HG03280 (cell line): ENCODE results near the gene PRAMEF1.
"Not testable (repeated sequence)": the region's sequence is repeated elsewhere in the genome, so short reads cannot be mapped to it uniquely, and the experiment has no call there.

Experiments
- ATAC-seq: cut with Tn5 transposase; IDR thresholded peaks from one replicate; pipeline ENCODE4 v1.9.1; 2021; ENCODE audit warnings: mild to moderate bottlenecking, moderate library complexity; ENCODE audit not compliant: unreplicated experiment

Gene PRAMEF1

DNA sequence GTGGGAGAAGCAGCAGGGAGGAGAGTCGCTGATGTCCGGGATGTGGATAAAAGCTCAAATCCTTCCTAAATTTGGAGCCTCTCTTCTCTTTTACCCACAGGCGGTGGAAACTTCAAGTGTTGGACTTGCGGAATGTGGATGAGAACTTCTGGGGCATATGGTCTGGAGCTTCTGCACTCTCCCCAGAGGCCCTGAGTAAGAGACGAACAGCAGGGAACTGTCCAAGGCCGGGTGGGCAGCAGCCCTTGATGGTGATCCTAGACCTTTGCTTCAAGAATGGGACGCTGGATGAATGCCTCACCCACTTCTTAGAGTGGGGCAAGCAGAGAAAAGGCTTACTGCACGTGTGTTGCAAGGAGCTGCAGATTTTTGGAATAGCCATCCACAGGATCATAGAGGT lies 15.8 kb upstream of the PRAMEF1 start:
- no peak for ATAC-seq

DNA sequence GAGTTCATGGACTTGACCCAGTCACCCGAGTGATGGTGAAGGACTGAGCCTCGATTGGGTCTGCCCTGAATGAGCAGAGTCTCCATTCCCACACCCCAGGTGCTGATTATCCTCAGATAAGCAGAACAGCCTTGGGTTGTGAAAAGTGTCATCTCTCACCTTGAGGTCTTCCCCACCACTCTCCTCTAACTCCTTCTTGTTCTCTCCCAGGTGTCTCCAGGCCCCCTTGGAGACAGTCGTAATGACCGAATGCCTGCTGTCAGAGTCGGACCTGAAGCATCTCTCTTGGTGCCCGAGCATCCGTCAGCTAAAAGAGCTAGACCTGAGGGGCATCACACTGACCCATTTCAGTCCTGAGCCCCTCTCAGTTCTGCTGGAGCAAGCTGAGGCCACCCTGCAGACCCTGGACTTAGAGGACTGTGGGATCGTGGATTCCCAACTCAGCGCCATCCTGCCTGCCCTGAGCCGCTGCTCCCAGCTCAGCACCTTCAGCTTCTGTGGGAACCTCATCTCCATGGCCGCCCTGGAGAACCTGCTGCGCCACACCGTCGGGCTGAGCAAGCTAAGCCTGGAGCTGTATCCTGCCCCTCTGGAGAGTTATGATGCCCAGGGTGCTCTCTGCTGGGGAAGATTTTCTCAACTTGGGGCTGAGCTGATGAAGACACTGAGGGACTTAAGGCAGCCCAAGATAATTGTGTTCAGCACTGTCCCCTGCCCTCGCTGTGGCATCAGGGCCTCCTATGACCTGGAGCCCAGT lies 14.2 kb upstream of the PRAMEF1 start:
- ATAC-seq = no peak

DNA sequence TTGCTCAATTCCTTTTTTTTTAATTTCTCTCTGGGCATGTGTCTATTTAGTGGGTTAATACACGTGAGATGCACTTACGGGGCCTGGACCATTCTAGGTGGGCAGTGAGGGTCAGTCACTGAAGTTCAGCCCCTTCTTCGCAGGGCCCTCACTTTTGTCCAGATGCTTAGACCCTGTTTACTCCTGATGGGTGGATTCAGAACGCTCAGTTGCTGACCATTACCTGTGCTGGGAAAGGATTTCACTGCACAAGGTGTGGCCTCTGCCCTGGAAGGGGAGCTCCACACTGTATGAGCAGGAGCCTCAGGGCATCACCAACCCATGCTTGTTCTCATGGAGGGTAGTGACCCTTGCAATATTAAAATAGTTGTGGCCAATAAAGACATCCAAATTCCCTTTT lies 13.1 kb upstream of the PRAMEF1 start:
- ATAC-seq = no peak

DNA sequence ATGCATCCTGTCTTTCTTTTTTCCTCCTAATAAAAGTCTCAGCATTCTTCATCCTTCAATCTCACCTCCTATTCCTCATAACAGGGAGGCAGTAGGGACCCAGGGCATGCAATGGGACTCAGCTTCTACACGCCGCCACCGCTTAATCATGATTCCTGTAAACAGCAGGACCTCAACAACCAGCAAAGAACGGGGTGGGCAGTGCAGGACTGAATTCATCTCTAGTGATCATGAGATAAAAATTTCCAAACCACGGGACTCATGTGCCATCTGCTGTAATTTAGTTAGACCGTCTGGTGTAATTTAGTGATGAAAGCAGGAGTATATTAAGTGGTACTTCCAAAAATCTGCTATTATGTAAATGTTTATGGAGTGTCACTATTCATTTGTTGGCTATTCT lies 12.3 kb upstream of the PRAMEF1 start:
- no peak for ATAC-seq

DNA sequence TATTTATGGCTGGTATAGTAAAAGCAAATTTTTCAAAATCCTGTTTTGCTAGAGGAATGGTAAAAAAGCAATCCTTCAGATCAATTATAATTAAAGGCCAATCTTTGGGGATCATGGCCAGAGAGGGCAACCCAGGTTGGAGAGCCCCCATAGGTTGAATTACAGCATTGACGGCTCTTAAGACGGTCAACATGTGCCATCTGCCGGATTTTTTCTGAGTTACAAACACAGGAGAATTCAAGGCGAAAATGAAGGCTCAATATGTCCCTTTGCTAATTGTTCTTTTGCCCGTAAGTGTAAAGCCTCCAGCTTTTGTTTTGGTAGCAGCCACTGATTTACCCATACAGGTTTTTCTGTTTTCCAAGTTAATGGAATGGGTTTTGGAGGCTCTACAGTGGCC lies 9.7 kb upstream of the PRAMEF1 start:
- not testable (repeated sequence) for ATAC-seq

DNA sequence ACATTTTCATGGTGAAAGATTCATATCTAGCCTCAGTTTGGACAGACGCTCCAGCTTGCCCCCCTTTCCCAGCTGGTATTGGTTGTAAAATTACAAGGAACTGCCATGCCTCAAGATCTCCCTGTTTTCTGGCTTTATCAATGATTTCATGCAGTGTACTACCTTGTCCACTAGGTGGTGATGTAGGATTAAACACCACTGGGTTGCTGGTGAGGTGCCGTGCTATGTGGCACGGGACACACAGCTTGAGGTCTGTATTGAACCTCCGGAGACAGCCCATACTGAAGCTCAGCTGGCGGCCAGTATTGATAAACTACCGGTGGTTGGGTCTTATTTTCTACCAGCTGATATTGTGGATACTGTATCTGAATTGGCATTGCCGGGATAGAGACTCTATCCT lies 7.4 kb upstream of the PRAMEF1 start:
- not testable (repeated sequence) for ATAC-seq

DNA sequence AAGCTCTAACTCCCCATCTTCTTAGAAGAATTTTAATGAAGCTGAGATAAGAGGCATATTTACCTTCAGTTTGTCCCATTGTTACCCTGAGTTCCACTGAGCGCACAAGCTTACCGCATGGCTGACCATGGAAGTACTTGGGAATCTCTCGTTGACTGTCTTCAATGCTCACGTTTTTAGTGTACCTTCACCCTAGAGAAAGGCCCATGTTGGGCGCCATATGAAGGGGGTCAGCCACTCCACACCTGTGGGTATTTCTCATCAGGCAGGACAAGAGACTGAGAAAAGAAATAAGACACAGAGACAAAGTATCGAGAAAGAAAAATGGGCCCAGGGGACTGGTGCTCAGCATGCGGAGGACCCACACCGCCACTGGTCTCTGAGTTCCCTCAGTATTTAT lies 6.5 kb upstream of the PRAMEF1 start:
- not testable (repeated sequence) for ATAC-seq

DNA sequence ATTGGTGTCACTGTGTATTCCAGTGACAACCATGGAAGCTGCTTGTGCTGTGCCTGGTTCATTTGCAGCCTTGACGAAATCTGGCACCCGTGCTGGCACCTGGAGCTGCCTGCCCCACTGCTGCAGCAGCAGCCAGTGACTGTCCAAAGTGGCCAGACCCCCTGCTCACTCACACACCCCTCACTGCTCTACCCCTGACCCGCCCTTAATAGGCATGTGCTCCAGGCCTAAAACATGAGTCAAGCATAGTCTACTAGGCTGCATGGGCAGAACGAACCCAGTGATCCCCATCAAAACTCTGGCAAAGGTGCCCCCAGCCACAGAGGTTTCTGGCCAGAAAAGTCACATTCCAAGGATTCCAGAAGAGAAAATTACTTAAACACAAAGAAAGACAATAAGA lies 7.7 kb downstream of the PRAMEF1 start:
- no peak for ATAC-seq

DNA sequence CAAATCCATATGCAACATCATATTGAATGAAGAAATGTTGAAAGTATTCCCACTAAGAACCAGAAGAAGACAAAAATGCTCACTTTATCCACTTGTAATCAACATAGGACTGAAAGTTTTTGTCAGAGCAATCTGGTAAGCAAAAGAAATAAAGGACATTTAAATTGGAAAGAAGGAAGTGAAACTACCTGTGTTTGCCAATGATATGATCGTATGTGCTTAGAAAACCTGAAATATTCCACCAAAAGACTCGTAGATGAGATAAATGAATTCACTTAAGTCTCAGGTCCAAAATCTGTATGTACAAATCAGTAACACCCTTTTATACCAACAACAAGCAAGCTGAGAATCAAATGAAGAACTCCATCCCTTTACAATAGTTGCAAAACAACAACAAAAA lies 8.5 kb downstream of the PRAMEF1 start:
- ATAC-seq = no peak

DNA sequence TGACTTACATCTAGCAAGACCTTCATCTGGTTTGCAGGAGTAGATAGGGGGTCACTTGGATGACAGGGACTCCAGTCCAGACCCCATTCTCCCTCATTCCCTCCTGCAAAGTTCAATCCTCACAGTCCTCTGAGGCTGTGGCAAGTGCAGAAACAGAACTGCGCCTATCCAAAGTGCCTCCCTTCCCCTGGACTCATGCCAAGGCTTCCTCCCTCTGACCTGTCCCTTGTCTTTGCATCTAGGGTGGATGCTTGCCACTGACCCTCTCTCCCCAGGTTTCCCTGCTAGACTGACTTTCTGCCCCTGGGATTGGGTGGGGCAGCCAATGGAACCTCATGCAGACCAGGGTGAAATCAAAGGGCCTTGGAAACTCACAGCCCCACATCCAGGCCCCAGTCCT lies 18.7 kb downstream of the PRAMEF1 start:
- ATAC-seq = no peak

DNA sequence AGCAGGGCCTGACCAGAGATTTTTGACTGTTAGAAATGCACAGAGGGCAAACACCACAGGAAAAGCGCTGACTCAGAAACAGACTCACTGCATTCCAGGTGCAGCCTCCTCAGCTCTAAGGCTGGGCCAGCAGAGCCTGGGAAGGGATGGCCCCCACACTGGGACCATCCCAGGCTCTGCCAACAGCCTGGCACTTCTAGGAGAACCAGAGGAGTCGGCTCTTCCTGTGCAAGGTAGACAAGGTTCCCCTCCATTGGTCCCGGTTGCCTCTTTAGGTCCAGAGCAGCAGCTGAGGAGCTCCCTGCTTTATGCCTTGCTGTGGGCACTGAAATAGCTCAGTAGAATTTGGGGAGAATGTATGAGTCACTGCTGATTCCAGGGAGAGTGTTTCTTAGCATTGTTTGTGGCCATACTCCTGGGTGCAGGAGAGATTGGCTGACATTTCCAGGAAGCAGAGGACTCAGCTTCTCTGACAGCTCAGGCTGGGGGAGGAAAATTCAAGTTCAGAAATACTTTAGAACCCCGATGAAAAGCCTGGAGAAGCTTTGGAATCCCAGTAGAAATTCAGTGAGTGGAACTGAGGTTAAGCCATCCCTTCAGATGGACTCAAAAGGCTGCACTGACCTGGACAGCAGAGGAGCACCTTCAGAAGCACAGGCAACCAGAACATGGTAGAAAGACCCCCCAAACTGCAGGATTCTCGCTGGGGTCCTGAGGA lies 19.7 kb downstream of the PRAMEF1 start:
- no peak for ATAC-seq

DNA sequence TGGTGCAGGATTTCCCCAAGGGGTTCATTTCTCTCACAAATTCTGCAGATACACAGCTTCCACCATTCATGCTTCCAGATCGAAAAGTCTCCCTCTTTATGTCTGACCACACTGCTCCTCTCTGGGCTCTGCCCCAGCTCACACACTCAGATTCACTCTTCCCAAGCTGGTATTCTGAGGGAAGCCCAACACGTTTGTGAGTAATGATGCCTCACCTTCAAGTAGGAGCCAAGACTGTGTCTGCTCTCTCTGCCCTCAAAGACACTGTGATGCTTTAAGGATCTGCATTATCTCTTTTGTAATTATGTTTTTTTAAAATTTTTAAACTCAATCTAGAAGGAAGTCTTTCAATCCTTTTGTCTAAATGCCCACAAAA lies 20.2 kb downstream of the PRAMEF1 start:
- no peak for ATAC-seq

DNA sequence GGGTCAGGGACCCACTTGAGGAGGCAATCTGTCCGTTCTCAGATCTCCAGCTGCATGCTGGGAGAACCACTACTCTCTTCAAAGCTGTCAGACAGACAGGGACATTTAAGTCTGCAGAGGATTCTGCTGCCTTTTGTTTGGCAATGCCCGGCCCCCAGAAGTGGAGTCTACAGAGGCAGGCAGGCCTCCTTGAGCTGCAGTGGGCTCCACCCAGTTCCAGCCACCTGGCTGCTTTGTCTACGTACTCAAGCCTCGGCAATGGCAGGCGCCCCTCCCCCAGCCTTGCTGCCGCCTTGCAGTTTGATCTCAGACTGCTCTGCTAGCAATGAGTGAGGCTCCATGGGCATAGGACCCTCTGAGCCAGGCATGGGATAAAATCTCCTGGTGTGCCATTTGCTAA lies 27.9 kb downstream of the PRAMEF1 start:
- ATAC-seq = not testable (repeated sequence)

DNA sequence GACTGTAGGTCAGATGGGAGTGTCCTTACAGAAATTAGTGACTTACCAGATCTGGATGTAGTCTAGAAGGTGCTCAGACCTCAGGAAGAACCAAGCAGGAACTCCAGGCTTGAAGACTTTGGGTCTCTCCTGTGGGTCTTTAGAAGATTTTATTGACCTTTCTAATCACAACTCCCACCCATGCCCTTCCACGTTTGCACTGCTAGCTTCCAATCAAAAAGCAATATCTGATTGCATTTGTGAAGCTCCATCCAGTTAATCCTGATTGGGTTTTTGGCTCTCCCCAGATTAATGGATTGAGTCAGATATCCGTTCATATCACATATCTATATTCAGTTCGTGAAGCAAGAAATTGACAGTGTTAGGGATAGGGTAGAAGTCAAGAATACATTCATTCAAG lies 40.1 kb downstream of the PRAMEF1 start, which contains the start of gene PRAMEF11:
PRAMEF11 (minus strand) TSS at position 101 of the 400 bp plus-strand sequence. CDS start 2,621 bp downstream, outside the sequence.
- not testable (repeated sequence) for ATAC-seq

DNA sequence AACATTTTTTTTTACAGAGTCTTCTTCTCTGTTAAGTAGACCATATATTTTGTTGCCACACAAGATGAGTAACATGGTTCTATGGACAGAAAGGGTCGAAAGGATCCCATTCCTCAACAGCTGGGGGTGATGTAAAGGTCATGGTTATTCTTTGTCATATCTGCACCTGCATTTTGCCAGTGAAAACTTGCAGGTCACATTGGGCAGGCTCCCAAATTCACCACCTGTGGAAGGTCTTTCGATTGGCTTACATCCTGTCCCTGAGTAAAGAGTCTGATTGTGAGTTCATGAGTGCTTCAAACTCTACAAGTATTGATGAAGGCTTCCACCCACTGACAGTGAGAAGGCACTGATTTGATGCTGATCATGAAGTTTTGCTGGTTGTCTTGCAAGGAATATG lies 42.1 kb downstream of the PRAMEF1 start:
- not testable (repeated sequence) for ATAC-seq
